ENCODE results near the gene PRPS1.
"Not testable (repeated sequence)": the region's sequence is repeated elsewhere in the genome, so short reads cannot be mapped to it uniquely, and the experiment has no call there.

Gene PRPS1

DNA sequence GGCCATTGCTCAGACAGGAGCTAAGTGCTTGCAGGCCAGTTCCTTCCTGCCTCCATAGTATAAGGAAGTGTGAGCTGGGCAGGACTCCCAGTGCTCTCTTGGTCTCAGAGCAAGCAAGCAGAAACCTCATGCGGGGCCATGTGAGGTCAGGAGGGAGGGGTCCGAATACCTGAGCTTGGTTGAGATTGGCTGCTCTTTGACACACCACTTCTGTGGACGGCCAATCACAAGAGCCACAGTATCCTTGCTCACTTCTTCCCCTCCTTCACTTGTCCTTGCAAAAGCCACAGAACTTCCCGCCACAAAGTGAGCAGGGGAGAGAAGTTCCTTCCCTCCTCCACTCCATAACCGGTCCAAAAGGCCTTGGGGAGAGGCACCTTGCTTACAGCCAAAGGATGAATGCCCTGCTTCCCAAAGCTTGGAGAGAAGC lies 56.7 kb downstream of the PRPS1 start:
- TF ChIP-seq, protein P1, sequence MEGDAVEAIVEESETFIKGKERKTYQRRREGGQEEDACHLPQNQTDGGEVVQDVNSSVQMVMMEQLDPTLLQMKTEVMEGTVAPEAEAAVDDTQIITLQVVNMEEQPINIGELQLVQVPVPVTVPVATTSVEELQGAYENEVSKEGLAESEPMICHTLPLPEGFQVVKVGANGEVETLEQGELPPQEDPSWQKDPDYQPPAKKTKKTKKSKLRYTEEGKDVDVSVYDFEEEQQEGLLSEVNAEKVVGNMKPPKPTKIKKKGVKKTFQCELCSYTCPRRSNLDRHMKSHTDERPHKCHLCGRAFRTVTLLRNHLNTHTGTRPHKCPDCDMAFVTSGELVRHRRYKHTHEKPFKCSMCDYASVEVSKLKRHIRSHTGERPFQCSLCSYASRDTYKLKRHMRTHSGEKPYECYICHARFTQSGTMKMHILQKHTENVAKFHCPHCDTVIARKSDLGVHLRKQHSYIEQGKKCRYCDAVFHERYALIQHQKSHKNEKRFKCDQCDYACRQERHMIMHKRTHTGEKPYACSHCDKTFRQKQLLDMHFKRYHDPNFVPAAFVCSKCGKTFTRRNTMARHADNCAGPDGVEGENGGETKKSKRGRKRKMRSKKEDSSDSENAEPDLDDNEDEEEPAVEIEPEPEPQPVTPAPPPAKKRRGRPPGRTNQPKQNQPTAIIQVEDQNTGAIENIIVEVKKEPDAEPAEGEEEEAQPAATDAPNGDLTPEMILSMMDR (IDR thresholded peaks at IDR 0.05; ENCODE audit: control insufficient read depth, extremely low read depth, insufficient read depth): no peak
- peak; percentile 36 for DNase-seq (ENCODE audit: low read depth)

DNA sequence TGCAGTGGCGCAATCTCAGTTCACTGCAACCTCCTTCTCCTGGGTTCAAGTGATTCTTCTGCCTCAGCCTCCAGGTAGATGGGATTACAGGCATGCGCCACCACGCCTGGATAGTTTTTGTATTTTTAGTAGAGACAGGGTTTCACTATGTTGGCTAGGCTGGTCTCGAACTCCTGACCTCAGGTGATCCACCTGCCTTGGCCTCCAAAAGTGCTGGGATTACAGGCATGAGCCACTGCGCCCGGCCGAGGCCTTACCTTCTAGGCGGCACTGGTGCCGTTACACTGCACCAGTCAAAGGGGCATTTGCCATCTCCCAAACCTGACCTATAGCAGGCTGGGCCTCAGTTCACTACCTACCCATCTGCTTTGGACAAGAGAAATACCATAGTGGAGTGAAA lies 57.3 kb downstream of the PRPS1 start:
- not testable (repeated sequence) for DNase-seq (ENCODE audit: low read depth)

More for the DNA sequence above, 56.7 kb downstream of the PRPS1 start:
- no peak overlapping the region for H3K4me3 ChIP-seq (ENCODE audit: low read depth, low read length)

DNA sequence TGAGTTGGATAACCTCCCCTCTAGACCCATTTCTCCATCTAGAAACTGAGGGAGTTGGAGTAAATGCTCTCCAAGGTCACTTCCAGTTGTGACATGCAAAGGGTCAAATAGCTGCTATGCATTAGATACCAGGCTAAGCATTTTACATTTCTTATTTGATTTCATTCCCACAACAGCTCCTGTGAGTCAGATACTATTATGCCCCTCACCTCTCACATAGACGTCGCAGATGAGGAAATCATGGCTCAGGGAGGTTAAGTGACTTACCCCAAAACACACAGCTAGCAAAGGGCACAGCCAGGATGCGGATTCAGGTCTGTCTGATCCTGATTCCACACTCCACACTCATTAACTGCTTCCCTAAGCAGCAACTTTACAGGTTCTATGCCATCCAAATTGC lies 57.7 kb downstream of the PRPS1 start:
- DNase-seq (ENCODE audit: low read depth): no peak
- TF ChIP-seq, protein P1 (IDR thresholded peaks at IDR 0.05; ENCODE audit: control insufficient read depth, extremely low read depth, insufficient read depth): no peak
- H3K4me3 ChIP-seq (ENCODE audit: low read depth, low read length): no peak overlapping the region

More for the DNA sequence above, 57.3 kb downstream of the PRPS1 start:
- not testable (repeated sequence) for H3K4me3 ChIP-seq (ENCODE audit: low read depth, low read length)

DNA sequence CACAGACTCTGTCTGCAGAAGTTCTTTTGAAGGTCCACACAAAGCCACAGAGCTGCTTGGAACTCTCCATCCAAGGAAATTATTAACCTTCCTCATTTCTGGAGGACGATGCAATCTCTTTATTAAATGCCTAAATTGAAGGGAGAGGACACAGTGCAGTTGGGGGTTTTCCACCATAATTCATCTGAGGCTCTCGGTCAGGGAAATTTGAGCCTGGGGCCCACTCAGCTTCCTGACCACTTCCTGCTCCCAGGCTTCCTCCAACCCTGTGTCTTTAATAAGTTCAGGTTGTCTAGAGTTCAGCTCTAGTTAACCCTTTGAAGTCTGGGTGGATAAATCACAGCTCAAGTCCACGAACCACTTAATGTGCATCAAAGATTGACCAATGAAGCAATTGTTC lies 58.5 kb downstream of the PRPS1 start:
- DNase-seq (ENCODE audit: low read depth): no peak
- TF ChIP-seq, protein P1 (IDR thresholded peaks at IDR 0.05; ENCODE audit: control insufficient read depth, extremely low read depth, insufficient read depth): no peak
- no peak overlapping the region for H3K4me3 ChIP-seq (ENCODE audit: low read depth, low read length)

DNA sequence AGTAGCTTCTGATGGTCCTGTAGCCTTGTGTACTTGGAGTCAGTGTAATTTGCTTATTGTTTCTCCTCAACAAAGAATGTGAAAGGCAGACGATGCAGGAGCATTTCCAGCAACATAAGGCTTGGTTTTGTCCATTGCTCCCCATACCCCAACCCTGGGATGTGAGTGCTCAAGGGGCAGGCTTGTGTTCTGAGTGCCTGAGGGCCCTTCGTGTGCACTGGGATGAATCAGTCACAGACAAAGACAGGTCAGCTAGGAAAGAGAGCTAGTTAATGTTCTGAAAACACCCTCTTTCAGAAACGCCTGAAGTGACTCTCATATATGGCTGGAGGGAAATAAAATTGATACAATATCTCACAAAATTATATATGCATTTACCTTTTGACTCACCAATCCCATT lies 59.1 kb downstream of the PRPS1 start:
- no peak for DNase-seq (ENCODE audit: low read depth)
- no peak overlapping the region for H3K4me3 ChIP-seq (ENCODE audit: low read depth, low read length)
- TF ChIP-seq, protein P1 (IDR thresholded peaks at IDR 0.05; ENCODE audit: control insufficient read depth, extremely low read depth, insufficient read depth): no peak

DNA sequence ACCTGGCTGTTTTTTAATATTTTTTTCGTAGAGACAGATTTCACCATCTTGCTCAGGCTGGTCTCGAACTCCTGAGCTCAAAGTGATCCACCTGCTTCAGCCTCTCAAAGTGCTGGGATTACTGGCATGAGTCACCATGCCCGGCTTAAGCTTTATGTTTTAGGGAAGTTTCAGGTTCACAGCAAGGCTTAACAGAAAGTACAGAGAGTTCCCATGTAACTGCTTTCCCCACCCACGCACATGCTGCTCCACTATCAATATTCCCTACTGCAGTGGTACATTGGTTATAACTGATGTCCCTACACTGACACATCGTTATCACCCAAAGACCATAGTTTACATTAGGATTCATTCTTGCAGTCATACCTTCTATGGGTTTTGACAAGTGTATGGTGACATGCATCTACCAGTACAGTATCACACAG lies 62.7 kb downstream of the PRPS1 start:
- no peak for DNase-seq (ENCODE audit: low read depth)
- TF ChIP-seq, protein P1 (IDR thresholded peaks at IDR 0.05; ENCODE audit: control insufficient read depth, extremely low read depth, insufficient read depth): no peak
- H3K4me3 ChIP-seq (ENCODE audit: low read depth, low read length): no peak overlapping the region

DNA sequence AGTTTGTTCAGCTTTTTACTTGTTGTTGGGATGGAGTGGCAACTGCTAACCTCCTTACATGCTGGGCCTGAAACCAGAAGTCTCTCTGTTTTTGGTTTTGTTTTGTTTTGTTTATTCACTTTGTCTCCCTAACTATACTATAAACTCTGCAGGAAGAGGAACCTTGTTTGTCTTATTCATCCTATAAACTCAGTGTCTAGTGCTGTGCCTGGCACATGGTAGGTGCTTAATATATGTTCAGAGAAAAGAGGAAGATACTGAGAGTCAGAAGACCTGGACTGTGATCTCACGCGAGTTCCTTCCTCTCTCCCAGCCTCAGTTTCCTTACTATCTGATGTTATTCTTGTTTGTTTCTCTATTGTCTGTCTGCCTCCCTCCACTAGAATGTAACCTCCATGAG lies 71.3 kb downstream of the PRPS1 start:
- no peak for DNase-seq (ENCODE audit: low read depth)
- TF ChIP-seq, protein P1 (IDR thresholded peaks at IDR 0.05; ENCODE audit: control insufficient read depth, extremely low read depth, insufficient read depth): no peak
- H3K4me3 ChIP-seq (ENCODE audit: low read depth, low read length): no peak overlapping the region
